Fibroblast of pulmonary artery (primary cell): ENCODE data around the gene PRDM16.

Experiments
- DNase-seq: peaks from one replicate; pipeline ENCODE4 v3.0.0-alpha.2; 2010; ENCODE audit warnings: low read depth
- H3K4me3 ChIP-seq: replicated peaks from 2 replicates; pipeline ENCODE4 v1.5.1; 2011; ENCODE audit warnings: low read depth, mild to moderate bottlenecking, control low read depth, low read length, moderate library complexity
- TF ChIP-seq, protein P1 (sequence below): IDR thresholded peaks from 2 replicates; pipeline ENCODE4 v1.5.1; 2011; ENCODE audit warnings: mild to moderate bottlenecking, control low read depth, low read length, inconsistent platforms; ENCODE audit errors: missing control alignments

PRDM16 gene

DNA sequence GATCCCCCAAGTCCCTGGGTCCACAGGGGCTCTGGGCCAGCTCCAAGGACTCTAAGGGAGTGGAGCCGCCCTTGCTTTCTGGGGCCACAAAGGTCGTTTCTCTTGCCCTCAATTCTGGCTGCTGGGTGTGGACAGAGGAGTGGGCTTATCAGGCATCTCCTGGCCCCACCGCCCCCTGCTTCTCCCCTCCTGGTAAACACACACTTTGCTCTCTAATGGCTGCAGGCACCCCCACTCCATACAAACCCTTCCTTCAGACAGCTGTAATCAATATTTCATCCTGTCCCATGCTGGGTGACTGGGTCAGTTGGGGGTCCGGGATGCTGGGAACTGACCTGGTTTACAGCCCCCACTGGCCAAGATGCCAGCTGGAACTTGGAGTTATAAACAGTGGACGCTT is 67.5 kb downstream of the PRDM16 start:
- no peak overlapping the region for H3K4me3 ChIP-seq
- TF ChIP-seq, protein P1, sequence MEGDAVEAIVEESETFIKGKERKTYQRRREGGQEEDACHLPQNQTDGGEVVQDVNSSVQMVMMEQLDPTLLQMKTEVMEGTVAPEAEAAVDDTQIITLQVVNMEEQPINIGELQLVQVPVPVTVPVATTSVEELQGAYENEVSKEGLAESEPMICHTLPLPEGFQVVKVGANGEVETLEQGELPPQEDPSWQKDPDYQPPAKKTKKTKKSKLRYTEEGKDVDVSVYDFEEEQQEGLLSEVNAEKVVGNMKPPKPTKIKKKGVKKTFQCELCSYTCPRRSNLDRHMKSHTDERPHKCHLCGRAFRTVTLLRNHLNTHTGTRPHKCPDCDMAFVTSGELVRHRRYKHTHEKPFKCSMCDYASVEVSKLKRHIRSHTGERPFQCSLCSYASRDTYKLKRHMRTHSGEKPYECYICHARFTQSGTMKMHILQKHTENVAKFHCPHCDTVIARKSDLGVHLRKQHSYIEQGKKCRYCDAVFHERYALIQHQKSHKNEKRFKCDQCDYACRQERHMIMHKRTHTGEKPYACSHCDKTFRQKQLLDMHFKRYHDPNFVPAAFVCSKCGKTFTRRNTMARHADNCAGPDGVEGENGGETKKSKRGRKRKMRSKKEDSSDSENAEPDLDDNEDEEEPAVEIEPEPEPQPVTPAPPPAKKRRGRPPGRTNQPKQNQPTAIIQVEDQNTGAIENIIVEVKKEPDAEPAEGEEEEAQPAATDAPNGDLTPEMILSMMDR, result no peak
- no peak for DNase-seq

GRCh38 chr1:3137111-3138100 is 68.4 kb downstream of the PRDM16 start:
- TF ChIP-seq, protein P1, result no peak
- no peak overlapping the region for H3K4me3 ChIP-seq
- DNase-seq, result no peak

DNA sequence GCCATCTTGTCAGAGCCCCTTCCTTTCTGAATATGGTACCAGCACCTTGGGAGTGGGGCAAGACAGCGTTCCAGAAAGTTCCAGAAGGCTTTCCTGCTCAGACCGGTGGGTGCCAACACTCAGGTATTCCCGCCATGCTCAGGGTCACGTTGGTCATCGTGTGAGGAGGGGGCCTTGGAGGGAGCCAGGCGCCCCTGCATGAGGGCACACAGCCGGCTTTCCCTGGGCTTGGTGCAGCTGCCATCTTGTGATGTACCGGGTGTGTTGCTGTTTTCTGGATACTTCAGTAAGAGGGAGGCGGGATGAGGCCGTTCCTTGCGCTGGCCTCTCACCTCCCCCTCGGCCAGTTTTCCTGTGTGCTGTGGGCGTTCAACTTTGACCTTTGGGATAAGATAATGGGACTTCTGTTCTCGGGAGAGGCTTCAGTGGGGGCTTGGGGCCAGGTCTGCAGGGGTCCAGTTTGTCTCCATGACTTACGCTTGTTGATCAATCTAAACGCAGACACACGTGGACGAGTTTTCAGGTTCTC is 69.7 kb downstream of the PRDM16 start:
- TF ChIP-seq, protein P1, result no peak
- no peak overlapping the region for H3K4me3 ChIP-seq
- DNase-seq, result no peak

DNA sequence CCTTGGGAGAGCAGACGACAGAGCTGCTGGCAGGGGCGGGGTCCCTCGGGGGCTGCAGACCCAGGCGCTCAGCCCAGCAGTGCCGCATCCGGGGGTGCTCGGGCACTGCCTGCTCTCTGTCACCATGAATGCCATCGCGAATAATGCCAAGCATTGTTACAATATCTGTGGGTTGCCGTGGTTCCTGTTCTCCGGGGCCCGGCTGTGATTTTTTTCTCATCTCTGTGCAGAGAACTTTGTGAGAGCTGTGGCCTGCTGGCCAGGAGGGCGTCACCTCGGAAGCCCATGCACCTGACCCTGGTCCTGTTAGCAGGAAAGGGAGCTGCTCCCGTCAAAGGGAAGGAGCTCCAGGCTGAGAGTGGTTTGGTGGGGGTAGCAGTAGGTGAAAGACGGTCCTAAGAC is 70.4 kb downstream of the PRDM16 start:
- TF ChIP-seq, protein P1, result no peak
- DNase-seq, result no peak
- H3K4me3 ChIP-seq, result no peak overlapping the region

- no peak for DNase-seq
- TF ChIP-seq, protein P1, result no peak
- no peak overlapping the region for H3K4me3 ChIP-seq
Measured at GRCh38 chr1:3139871-3140361, 70.9 kb downstream of the PRDM16 start.

- no peak for DNase-seq
- H3K4me3 ChIP-seq, result no peak overlapping the region
- TF ChIP-seq, protein P1, result no peak
Measured at GRCh38 chr1:3140437-3140836, 71.4 kb downstream of the PRDM16 start.
